Upper lobe of right lung (tissue), 1 donor: ENCODE data around the gene ACSM6. TPM values are rescaled to one million over a fixed set of nuclear protein-coding genes. Genes with fewer than 3 reads are reported as not detected.
"Not testable (repeated sequence)": the region's sequence is repeated elsewhere in the genome, so short reads cannot be mapped to it uniquely, and the experiment has no call there.

Experiments used
- ATAC-seq: fragments of 200-7000 bp; cut with Tn5 transposase; one replicate; pipeline ENCODE4 v1.9.1; 2020; ENCODE audit warnings: mild to moderate bottlenecking, moderate library complexity
- DNase-seq: peaks from one replicate; pipeline ENCODE4 v3.0.0-alpha.2; 2020
- H3K27ac ChIP-seq: fragments of 200-600 bp; one replicate; pipeline ENCODE4 v1.8.0; 2022
- H3K27me3 ChIP-seq: fragments of 200-600 bp; one replicate; pipeline ENCODE4 v1.8.0; 2022; ENCODE audit warnings: mild to moderate bottlenecking
- H3K36me3 ChIP-seq: fragments of 200-600 bp; one replicate; pipeline ENCODE4 v1.8.0; 2022
- H3K4me1 ChIP-seq: fragments of 200-600 bp; one replicate; pipeline ENCODE4 v1.8.0; 2022
- H3K4me3 ChIP-seq: fragments of 200-600 bp; one replicate; pipeline ENCODE4 v1.8.0; 2022; ENCODE audit warnings: mild to moderate bottlenecking
- H3K9me3 ChIP-seq: fragments of 200-600 bp; one replicate; pipeline ENCODE4 v1.8.0; 2022
- CTCF ChIP-seq: fragments of 200-600 bp; IDR thresholded peaks from one replicate; pipeline ENCODE4 v1.8.0; 2022; ENCODE audit warnings: antibody characterized with exemption
- intact Hi-C: fragments of 100-400 bp; cut with DNase I; formaldehyde crosslinking; loops from one replicate; pipeline ENCODE4 v1.11.0; 2022
- total RNA-seq: library from RNA; stranded (reverse); fragmentation: NEBNext Ultra II Directional; extraction: Animal tissue kit (Norgen Biotek cat#: 25700); gene quantifications from one replicate; pipeline ENCODE4 v1.2.1, GENCODE V29; 2021
- donor health status: DM: no; HTN: yes; CAD: no; lungs with severe emphysema.

The ACSM6 gene
- total RNA-seq, 1 donor from 2014 or later = not detected

- intact Hi-C loops = no loop called here
- Histone ChIP-seq H3K9me3 (no peaks in the 10 kb centered on the region), H3K27ac (no peak overlapping the region), H3K4me1 (no peaks in the 10 kb centered on the region), H3K36me3 (peaks cover 54% of the 10 kb centered on the region), H3K4me3 (no peak overlapping the region), H3K27me3 (no peaks in the 10 kb centered on the region)
- ATAC-seq (no peak), DNase-seq (no peak)
- no peak for TF ChIP-seq CTCF
These were observed 39.5 kb downstream of the ACSM6 start for GRCh38 chr10:95233377-95234034.

- Histone ChIP-seq H3K27ac (no peak overlapping the region), H3K9me3 (no peaks in the 10 kb centered on the region), H3K4me1 (no peaks in the 10 kb centered on the region), H3K36me3 (peaks cover 58% of the 10 kb centered on the region), H3K4me3 (no peak overlapping the region), H3K27me3 (no peaks in the 10 kb centered on the region)
- DNase-seq (no peak), ATAC-seq (no peak)
- intact Hi-C loops = no loop called here
- no peak for TF ChIP-seq CTCF
These were observed 40.9 kb downstream of the ACSM6 start for GRCh38 chr10:95234951-95235350.

- intact Hi-C loops = no loop called here
- H3K9me3 ChIP-seq = no peaks in the 10 kb centered on the region
- TF ChIP-seq CTCF = no peak
- no peak for ATAC-seq
- peaks cover 65% of the 10 kb centered on the region for H3K36me3 ChIP-seq
- no peaks in the 10 kb centered on the region for H3K27me3 ChIP-seq
- no peak for DNase-seq
- no peaks in the 10 kb centered on the region for H3K4me1 ChIP-seq
- H3K27ac ChIP-seq = no peak overlapping the region
- H3K4me3 ChIP-seq = no peak overlapping the region
These were observed 41.6 kb downstream of the ACSM6 start for GRCh38 chr10:95235676-95236067.

GRCh38 chr10:95236068-95236903 lies 42.2 kb downstream of the ACSM6 start:
- Histone ChIP-seq H3K36me3 (peaks cover 71% of the 10 kb centered on the region), H3K9me3 (no peaks in the 10 kb centered on the region), H3K27ac (no peak overlapping the region), H3K4me3 (no peak overlapping the region), H3K4me1 (no peaks in the 10 kb centered on the region), H3K27me3 (no peaks in the 10 kb centered on the region)
- no peak for ATAC-seq
- intact Hi-C loops = no loop called here
- DNase-seq = no peak
- TF ChIP-seq CTCF = no peak

- TF ChIP-seq CTCF = no peak
- ATAC-seq (no peak), DNase-seq (no peak)
- intact Hi-C loops = no loop called here
- H3K36me3 ChIP-seq = peaks cover 83% of the 10 kb centered on the region
- no peaks in the 10 kb centered on the region for H3K27me3 ChIP-seq
- no peaks in the 10 kb centered on the region for H3K4me1 ChIP-seq
- H3K27ac ChIP-seq = no peak overlapping the region
- no peaks in the 10 kb centered on the region for H3K9me3 ChIP-seq
- H3K4me3 ChIP-seq = no peak overlapping the region
These were observed 43.5 kb downstream of the ACSM6 start for GRCh38 chr10:95237376-95238170.

GRCh38 chr10:95240096-95240495 lies 46.1 kb downstream of the ACSM6 start:
- ATAC-seq, H3K4me1 ChIP-seq, H3K4me3 ChIP-seq, H3K27me3 ChIP-seq, H3K9me3 ChIP-seq, H3K27ac ChIP-seq, DNase-seq: not testable (repeated sequence)
- intact Hi-C loops = loop anchor here (10.0 kb wide), 1 partner anchor 365 kb away; no protein-coding TSS in a partner anchor
- H3K36me3 ChIP-seq = peaks cover 85% of the 10 kb centered on the region
